ENCODE data around the gene SCOC.

DNA sequence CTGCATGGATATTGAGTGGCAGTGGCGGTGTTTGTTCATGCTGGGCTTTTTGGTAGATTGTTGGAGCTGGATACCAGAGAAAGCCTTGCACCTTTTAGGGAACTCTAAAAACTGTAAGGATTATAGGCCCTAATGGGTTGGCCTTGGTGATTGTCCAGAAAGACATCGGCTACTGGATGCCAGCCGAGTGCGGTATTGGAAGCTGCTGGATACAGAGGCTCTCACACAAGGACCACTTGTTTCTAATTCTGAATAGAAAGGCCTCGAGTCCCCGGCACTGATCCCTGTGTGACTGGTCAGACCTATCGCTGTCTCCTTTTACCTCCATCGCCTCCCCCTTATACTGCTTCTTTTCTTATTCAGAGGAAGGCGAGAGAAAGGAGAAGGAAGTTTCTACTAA, 27.3 kb upstream of the SCOC start:
- TF ChIP-seq, protein P1, sequence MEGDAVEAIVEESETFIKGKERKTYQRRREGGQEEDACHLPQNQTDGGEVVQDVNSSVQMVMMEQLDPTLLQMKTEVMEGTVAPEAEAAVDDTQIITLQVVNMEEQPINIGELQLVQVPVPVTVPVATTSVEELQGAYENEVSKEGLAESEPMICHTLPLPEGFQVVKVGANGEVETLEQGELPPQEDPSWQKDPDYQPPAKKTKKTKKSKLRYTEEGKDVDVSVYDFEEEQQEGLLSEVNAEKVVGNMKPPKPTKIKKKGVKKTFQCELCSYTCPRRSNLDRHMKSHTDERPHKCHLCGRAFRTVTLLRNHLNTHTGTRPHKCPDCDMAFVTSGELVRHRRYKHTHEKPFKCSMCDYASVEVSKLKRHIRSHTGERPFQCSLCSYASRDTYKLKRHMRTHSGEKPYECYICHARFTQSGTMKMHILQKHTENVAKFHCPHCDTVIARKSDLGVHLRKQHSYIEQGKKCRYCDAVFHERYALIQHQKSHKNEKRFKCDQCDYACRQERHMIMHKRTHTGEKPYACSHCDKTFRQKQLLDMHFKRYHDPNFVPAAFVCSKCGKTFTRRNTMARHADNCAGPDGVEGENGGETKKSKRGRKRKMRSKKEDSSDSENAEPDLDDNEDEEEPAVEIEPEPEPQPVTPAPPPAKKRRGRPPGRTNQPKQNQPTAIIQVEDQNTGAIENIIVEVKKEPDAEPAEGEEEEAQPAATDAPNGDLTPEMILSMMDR (IDR thresholded peaks at IDR 0.05), result no peak
- no peak for TF ChIP-seq POLR2A (IDR thresholded peaks at IDR 0.05)

Measured in uterus (tissue), 2 donors.